GM12873 (cell line): ENCODE results near the gene NF1.

ENCODE experiments used
- CTCF ChIP-seq: IDR thresholded peaks from 2 replicates; pipeline ENCODE4 v1.5.1; 2012; ENCODE audit warnings: low read depth, mild to moderate bottlenecking, moderate library complexity, low read length, control low read depth; ENCODE audit not compliant: insufficient read depth; ENCODE audit errors: missing control alignments

NF1 gene

GRCh38 chr17:31281061-31281460, 186.3 kb downstream of the NF1 start:
- TF ChIP-seq CTCF, result no peak

DNA sequence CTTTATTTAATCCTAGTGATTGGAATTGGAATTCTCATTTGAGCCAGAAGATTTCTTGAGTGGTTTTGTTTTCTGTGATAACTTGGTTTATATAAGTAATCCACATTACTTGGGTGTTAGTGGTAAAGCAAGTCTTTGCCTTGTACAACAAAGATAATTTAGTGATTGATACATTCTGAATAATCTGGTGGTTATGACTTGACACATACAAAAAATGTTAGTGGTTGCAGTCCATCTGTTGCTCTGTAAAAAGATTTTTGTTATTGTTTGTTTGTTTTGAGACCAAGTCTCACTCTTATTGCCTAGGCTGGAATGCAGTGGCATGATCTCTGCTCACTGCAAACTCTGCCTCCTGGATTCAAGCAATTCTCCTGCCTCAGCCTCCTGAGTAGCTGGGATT, 189.1 kb downstream of the NF1 start:
- TF ChIP-seq CTCF, result no peak

DNA sequence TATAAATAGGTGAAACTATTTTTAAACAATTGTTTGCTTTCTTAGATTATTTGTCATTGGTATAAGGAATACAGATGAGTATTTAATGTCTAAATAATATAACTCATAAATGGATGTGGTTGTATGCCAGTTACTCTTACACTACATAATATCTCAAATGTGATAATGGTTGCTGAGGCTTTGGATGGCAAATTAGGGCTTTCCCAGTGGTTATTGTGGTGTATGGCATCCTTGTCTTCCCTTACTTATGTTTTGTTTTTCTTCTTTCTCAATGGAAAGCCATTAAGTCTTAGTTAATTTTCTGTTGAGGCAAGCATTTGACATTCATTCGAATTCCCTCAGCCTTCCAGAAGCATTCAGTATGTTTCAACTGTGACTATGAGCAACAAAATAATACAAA, 191.8 kb downstream of the NF1 start:
- no peak for TF ChIP-seq CTCF

DNA sequence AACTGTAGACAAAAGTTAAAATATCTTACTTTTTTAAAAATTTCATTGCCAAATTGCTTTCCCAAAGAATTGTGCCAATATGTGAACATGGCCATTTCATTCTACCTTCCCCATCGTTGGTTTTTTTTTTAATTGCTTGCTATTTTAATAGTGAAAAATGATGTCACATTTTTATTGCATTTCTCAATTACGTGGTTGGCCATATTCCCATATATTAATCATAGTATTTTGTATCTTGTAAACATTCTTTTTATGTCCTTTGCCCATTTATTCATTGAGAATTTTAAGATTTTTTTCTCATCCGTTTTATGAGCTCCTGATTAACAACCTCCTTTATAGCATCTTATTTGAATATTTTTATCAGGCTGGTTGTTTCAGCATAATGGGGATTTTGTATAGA, 195.0 kb downstream of the NF1 start:
- TF ChIP-seq CTCF, result no peak

- TF ChIP-seq CTCF, result no peak
These were observed 197.0 kb downstream of the NF1 start for GRCh38 chr17:31291820-31292219.

DNA sequence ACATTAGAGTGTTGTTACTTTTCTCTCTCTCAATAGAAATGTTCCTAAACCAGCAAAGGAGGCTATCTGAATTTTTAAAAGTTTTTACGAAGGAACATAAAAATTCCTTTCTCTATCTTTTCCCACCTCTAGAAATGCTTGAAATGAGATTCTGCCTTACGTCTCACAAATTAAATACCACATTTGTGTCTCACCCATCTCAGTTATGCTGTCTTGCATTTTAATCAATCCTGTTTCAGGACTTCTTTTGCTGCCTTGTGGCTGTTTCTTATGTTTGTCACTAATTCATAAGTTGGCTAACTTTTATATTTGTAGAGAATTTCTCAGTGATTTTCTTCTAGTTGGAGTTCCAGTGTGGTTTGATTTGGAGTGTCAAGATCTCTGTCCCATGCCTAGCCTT, 198.8 kb downstream of the NF1 start:
- TF ChIP-seq CTCF, result no peak

GRCh38 chr17:31294231-31294630, 199.5 kb downstream of the NF1 start:
- no peak for TF ChIP-seq CTCF
